CD4-positive, alpha-beta T cell treated with Interleukin-6 at 100 ng/mL for 8 hours (primary cell): ENCODE data around the gene ACBD6.
A peak's percentile ranks its signal among the peaks of the same experiment; 100 is the strongest.

Source experiments
- DNase-seq: peaks from one replicate; pipeline ENCODE4 v3.0.0-alpha.2; 2020; ENCODE audit warnings: mixed read lengths, low spot score

Gene ACBD6

DNA sequence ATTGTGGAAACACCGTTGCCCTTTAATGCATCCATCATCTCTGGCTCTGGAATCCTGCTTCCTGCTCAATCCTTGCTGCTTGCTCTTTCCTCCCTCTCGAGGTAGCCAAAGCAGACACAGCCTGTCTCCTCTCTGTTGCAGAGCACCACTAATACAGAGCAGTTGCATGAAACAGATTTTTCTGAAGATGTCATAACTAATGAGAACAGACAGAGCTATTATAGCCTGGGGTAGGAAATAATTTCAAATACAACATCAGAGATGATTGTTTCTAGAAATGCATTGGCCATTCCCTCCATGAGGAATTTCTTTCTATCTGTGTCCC lies 23.3 kb upstream of the ACBD6 start:
- no peak for DNase-seq

DNA sequence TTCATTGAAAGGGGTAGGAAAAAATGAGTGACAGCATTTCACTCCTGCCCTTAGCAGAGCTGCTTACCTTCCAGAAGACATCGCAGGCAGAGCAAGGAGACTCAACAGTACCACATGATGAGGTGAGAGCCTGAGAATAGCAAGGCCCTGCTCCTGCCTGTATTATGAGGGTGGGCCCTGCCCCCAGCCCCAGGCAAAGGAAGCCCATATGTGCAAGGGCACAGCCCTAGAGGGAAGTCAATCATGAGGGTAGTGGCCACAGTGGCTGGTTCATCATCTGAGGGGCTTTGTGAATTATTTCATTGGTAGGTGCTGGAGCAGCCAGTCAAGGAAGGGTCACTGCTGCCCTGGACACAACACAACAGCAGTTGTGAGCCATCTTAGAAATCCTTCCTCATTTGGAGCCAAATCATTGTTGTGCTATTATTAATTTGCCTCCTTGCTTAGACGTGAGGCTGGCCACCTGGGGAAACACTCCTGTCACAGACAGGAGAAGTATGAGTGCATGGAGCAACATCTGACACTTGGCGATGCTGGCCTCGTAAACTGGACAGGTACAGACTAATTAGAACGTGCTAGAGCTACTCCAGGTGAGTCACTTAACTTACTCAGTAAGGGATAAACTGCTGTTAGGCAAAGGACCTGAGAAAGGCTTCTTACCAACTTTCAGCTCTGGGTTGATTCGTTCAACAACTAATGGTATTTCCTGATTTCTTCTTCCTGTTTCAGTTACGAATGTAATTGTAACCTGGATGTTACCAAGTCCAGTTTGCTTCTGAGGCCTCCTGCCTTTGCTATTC lies 22.7 kb upstream of the ACBD6 start:
- DNase-seq = no peak

DNA sequence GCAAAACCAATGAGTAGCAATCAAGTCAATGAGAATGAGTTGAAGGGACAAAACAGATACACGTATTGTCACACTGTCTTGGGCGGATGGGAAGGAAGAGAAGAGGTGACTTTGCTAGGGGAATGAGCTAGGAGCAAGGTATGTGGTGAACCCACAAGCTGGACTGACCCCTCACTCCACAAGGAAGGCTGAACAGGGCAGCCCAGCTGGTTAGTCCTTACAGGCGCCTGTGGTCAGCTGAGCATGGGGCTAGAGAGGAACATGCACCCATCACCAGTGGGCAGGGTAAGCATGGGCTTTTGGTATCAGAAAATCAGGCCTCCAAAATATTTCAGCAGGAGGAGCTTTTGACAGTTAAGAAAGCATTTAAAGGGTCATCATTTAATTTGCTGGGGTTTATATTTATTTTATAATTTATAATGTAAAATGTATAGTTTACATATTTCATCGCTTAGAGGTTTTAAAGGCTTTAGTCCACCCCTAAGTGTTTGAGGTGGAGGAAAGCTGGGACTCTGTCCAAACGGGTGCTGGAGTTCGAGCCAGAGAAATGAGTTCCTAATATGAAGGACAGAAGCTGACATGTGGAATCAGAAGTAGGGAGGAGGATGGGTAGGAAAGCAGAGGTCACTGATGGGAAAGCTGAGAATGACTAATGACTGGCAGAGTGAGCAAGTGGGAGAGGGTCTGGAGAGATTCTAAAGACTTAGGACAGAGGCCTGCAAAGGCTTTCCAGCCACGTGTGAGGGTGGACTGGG lies 22.0 kb upstream of the ACBD6 start:
- no peak for DNase-seq

DNA sequence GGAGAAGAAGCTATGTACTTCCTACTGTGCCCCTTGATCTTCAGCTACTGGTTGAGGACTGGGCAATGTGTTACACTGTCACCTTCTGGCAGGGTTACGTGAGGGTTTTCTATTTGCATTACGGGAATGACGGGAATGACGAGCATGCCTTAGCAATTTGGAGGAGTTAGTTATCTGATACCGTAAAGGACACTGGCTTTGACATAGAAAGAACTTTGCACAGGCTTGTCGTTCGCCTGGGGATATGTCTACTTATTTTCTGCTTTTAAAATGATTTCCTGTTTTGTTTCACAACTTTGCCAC lies 19.8 kb upstream of the ACBD6 start:
- DNase-seq = no peak

DNA sequence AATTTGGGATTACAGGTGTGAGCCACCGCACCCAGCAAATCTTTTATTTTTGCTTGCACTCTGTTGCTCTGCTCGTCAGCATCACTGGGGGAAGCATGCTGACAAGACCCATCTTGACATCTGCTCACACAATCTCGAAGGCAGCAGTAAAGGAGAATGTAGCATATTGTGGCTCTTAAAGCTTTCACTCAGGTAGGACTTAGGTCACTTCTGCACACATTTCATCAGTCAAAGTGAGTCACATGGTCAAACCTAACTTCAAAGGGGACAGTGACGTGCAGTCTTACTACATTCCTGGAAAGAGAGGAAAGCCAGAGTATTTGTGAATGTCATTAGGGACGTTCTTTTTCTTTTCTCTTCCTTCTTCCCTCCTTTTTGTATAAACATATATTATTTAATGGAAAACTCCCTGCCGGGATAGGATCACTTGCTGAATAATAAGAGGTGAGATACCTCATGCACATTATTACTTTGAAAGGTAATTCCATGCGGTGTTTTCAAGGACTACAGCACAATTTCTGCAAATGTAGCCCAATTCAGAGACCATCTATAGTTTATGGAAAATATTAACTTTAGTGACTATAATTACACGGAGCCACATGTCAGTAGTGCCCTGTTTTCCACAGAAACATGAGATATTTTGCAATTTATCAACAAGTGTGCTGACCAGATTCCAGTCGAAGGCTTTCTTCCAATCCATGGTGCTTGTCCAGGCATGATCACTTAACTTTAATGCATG lies 19.3 kb upstream of the ACBD6 start:
- DNase-seq = no peak

DNA sequence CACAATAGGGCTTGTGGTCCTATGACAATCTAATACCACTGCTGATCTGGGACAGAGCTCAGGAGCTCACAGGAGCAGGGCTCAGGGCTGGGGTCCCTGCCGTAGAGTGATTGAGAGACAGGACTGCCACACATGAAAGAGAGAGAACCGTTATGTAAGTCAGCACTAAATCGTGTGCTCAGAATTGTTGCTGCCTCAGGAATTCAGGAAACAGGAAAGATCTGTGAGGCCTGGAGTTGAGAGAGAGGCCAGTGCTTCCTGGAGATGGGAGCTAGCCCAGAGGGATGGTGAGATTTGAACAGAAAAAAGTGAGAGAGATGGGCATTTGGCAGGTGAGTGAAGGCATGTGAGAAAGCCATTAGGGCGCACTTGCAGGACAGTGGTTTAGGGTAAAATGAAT lies 17.5 kb upstream of the ACBD6 start:
- no peak for DNase-seq

DNA sequence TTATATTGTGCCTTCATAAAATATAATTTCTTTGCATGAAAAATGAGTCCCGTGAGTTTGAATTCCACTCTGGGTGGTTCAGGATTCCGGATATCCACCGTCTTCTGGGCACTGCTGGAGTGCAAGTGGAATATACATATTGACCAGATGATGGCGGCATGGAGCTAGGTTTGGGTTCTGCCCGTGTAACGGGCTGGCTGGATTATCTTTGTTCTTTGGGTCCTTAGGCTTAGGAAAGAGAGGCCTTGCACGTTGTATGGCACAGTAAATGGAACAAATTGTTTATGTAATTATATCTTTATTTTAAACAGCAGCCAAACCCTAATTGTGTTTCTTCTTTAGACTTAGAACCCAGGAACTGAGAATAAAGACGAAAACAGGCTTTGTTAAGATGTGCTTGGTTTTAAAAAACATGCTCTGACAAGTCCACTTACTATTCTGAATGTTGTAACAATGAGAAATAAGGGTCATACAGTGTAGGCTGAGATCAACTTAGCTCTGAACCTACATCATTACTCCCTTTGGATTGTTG lies 13.5 kb upstream of the ACBD6 start:
- peak; percentile 59 for DNase-seq

DNA sequence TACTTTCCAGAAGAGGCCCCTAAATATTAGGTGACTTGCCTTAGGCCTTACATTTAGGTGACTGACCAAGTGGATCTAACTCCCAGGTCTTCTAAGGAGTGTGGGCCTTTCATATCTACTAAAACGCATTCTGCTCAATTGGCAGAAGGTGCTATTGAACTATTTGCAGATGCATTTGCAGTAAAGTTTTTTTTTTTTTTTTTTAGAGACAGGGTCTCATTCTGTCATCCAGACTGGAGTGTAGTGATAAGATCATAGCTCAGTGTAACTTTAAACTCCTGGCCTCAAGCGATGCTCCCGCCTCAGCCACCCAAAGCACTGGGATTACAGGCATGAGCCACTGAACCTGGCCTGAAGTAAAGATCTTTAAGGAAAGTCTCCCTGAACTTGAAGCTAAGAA lies 13.0 kb upstream of the ACBD6 start:
- DNase-seq = no peak

DNA sequence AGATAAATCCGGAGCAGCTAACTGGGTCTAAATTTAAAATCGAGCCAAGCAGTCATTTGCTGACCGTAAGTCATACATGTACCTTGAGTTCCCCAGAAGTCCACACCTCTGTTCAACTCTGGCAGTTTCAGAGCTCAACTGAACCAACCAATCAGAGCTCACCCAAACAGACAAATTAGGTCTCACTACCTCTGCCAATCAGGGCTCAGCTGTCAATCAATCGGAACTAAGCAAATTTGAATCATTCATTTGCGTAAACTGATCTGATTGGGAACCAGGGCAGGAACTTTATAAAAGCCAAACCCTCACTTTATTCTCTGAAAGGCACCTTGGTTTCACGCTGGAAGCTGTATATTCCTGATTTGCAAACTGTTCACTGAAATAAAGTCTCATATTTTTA lies 11.2 kb upstream of the ACBD6 start:
- DNase-seq = no peak

DNA sequence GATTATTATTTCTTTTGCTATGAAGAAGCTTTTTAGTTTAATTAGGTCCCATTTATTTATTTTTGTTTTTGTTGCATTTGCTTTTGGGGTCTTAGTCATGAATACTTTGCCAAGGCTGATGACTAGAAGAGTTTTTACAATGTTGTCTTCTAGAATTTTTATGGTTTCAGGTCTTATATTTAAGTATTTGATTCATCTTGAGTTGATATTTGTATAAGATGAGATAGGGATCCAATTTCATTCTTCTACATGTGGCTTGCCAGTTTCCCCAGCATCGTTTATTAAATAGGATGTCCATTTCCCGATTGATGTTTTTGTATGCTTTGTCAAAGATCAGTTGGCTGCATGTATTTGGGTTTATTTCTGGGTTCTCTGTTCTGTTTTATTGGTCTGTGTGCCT lies 8.5 kb upstream of the ACBD6 start:
- no peak for DNase-seq

DNA sequence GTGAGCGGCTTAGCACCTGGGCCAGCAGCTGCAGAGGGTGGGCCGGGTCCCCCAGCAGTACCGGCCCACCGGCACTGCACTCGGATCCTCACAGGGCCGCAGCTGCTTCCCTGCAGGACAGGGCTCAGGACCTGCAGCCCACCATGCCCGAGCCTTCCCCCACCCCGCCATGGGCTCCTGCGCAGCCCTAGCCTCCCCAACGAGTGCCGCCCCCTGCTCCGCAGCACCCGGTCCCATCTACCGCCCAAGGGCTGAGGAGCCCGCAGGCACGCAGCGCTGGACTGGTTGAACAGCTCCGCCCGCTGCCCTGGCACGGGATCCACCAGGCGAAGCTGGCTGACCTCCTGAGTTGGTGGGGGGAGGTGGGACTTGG lies 6.3 kb upstream of the ACBD6 start:
- DNase-seq = no peak

DNA sequence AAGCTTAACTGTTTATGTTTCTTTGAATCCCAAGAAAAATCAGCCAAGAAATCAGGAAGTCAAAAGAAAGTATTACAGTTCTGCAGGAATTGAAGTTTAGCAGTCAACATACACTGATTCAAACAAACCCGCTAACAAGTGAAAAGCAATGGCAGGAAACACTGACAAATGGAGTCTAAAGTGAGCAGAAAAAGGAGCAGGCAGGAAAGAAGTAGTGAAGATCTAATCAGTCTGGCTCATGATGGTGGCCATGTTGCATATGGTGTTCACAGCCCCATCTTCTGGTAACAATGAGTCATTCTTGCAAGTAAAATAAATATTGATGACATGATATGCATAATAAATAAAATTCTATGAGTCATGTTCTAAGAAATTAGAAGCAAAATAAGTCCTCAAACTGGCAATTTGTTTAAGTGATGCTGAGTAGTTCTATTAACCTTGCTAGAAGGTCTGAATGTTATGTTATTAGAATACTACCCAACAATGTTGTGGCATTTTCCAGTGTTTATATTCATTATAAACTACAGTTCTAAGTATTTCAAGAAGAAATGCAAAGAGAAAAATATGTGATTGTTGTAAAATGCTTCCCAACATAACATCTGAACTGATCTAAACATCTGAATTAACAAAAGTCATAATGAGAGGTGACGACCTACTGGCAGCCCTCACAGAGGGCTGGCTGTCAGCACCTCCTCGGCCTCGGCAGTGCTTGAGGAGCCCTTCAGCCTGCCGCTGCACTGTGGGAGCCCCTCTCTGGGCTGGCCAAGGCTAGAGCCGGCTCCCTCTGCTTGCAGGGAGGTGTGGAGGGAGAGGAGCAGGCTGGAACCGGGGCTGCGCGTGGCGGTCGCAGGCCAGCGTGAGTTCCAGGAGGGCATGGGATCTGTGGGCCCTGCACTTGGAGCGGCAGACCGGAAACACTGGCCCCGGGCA lies 5.7 kb upstream of the ACBD6 start:
- DNase-seq = no peak

DNA sequence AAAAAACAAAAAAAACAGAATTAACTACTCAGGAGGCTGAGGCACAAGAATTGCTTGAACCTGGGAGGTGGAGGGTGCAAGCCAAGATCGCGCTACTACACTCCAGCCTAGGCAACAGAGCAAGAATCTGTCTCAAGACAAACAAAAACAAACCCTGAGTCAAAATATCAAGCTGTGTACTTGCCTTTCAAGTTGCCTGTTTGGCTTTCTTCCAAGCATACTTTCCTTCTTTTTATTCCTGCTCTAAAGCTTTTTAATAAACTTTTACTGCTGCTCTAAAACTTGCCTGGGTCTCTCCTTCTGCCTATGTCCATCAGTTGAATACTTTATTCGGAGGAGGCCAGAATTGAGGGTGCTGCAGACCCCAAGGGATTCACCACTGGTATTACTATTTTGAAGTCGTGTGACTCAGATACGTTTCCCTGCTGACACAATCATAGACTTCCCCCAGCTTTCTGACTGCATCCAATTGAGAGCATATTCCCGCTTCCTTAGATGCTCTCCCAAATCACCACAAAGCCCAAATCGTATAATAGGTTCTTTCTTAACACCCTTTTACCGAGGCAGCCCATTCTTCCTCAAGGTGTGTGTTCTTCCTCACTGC lies 3.5 kb upstream of the ACBD6 start:
- DNase-seq = no peak

DNA sequence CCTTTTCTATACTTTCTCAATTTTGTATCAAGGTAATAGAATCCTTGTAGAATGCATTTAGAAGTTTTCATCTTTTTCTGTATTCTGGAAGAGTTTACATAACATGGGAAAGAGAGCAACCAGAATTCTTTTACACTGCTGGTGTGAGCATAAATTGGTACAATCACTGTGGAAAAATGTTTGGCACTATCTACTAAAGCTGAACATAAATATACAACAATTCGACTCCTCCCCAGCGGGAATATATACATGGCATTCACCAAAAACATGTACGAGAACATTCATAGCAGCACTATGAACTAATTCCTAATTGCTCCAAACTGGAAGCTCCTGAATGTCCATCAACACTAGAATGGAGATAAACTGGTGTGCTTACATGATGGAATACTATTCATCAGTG lies 1.8 kb upstream of the ACBD6 start:
- DNase-seq = no peak

DNA sequence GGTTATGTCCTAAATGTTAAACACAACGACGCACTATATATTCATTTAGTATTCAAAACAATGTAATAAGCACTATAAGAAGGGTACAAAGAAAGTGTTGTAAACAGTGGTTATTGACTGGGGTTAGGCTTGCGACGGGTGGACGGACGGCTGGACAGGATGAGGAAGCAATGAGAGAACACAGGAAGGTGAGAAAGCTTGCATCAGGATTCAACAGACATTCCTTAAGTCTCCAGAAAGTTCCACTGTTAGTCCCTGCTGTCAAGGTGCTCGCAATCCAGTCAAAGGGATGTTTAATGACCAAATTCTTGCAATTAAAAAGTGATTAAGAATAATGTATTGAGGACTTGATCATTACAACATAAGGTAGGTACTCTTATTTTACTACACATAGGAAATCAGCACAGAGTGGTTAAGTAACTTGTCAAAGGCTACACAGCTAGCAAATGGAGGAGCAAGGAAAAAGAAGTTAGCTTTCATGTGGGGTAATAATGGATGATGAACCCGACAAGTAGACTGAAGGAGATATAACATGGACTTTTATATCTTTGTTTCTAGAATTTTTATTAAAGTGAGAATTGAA lies 994 bp upstream of the ACBD6 start:
- DNase-seq = no peak

DNA sequence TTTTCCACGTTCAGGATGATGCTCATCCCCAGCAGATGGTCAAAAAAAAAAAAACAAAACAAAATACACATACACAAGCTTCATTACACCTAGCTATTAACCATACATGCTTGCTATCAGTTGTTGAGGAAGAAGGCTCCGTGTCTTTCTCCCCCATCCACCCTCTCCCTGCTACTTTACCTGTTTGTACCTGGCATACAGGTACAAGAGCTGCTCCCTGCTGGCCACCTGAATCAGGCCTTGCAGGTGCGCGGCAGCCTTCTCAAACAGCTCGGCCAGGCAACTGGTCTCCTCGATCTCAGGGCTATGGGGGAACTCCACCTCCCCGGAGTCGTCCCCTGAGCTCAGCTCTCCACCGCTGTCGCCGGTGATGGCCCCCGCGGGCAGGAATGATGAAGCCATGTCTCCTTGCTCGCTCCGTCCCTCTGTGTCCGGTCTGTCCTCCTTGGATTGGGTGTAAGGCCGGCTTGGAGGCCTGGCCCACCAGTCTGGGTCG lies 464 bp downstream of the ACBD6 start:
- peak; percentile 14 for DNase-seq

DNA sequence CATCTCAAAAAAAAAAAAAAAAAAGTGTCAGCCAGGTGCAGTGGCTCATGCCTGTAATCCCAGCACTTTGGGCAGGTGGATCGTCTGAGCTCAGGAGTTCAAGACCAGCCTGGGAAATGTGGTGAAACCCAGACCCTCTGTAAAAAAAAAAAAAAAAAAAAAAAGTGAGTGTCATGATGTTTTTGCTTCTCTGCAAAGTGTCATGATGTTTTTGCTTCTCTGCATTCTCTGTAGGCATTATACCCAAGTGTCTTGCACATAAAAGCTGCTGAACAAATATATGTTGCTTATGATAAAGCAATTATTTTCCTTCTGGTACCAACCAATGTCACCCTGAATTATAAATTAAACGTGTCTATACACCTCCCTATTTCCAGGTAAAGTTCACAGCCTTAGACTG lies 1.7 kb downstream of the ACBD6 start:
- DNase-seq = no peak

DNA sequence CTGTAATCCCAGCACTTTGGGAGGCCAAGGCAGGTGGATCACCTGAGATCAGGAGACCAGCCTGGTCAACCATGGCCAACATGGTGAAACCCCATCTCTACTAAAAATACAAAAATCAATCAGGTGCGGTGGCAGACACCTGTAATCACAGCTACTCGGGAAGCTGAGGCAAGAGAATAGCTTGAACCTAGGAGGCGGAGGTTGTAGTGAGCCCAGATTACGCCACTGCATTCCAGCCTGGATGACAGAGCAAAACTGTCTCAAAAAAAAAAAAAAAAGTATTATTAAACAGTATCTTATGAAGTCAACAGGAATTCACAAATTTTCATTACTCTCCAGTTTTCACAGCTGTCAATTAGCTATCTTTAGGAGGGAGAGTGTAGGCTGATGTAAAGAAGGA lies 3.8 kb downstream of the ACBD6 start:
- DNase-seq = no peak

DNA sequence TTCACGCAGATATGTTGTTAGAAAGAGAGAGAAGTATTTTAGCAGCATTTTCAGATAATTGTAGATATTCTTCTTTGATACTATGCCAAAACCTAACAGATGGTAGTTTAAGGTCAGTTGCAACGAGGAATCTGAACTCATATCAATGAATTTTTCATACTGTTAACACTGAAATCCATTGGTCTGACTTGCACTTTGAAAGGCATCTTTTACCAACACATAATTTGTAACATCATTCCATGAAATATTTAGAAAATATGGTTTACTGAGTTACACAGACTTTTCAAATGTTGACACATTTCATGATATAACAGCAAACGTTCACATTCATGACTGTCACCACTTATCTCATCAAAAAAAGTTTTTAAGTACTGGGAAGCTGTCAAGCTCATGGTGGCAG lies 4.6 kb downstream of the ACBD6 start:
- DNase-seq = no peak

DNA sequence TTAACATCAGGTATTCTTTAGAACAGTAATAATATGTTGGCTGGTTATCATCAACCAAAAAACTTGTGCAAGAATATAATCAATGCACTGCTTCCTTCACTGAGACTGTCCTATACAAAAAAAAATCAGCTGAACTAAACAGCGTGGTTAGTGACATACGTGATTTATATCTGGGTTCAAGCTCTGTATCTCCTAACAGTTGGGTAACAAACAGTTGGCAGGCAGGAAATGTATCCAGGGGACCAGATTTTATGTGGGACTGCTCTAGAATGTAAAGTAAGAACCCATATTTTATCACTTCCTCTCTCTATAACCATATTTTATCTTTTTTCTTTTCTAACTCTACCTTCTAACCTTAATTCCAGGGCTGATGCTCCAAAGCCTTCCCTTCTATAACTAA lies 8.0 kb downstream of the ACBD6 start:
- DNase-seq = no peak

DNA sequence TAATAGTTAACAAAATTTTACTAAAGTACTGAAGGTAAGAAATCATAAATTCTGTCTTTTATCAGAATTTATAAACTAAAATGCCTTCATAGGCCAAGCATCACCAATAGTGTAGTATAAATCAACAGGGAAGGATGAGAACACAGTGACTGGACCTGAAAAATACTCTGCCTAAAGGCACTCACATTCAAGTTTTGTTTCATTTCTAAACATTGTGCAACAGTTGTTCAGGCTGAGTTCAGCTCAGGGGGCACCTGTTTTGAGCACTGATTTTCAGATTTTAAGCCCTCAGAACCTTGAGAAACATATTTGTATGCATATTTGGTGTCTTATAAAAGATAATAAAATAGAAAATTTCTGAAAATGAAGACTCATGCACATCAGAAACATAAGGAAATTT lies 12.4 kb downstream of the ACBD6 start:
- no peak for DNase-seq
